DND-41 (cell line): ENCODE data around the gene SFT2D1.

Experiments used
- CTCF ChIP-seq: IDR thresholded peaks from 2 replicates; pipeline ENCODE4 v1.5.1; 2012; ENCODE audit warnings: borderline replicate concordance, low read length, moderate library complexity, mild to moderate bottlenecking; ENCODE audit not compliant: poor library complexity, severe bottlenecking; ENCODE audit errors: extremely low read depth
- EZH2 ChIP-seq: IDR thresholded peaks from 3 replicates; pipeline ENCODE4 v1.6.1; 2012; ENCODE audit warnings: borderline replicate concordance, low read depth, mild to moderate bottlenecking, moderate library complexity, low read length, inconsistent platforms; ENCODE audit not compliant: severe bottlenecking

- TF ChIP-seq EZH2 (no peak), CTCF (no peak)
Observed at GRCh38 chr6:166381381-166381732, 39.0 kb upstream of the SFT2D1 start.
